GM21390 (cell line): Measurements from ENCODE around the gene ADARB1.

Experiments used
- ATAC-seq: cut with Tn5 transposase; IDR thresholded peaks from one replicate; pipeline ENCODE4 v1.9.1; 2021; ENCODE audit not compliant: unreplicated experiment

ADARB1 gene

DNA sequence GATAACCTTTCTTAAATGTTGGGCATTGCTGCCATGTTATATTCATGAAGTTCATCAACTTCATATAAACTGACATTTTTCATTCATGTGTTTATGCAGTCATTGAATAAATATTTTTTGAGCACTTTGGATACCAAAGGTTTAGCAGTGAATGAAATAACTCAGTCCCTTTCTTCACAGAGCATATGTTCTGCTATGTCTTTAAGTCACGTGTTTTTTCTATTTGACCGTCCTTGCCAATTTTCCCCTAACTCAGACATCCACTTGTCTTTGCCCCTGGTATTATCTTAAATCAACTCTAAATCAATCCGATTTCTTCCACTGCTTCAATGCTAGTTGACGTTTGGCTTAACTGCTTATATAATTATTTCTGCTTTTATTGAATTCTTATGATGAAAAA lies 16.6 kb downstream of the ADARB1 start:
- no peak for ATAC-seq

DNA sequence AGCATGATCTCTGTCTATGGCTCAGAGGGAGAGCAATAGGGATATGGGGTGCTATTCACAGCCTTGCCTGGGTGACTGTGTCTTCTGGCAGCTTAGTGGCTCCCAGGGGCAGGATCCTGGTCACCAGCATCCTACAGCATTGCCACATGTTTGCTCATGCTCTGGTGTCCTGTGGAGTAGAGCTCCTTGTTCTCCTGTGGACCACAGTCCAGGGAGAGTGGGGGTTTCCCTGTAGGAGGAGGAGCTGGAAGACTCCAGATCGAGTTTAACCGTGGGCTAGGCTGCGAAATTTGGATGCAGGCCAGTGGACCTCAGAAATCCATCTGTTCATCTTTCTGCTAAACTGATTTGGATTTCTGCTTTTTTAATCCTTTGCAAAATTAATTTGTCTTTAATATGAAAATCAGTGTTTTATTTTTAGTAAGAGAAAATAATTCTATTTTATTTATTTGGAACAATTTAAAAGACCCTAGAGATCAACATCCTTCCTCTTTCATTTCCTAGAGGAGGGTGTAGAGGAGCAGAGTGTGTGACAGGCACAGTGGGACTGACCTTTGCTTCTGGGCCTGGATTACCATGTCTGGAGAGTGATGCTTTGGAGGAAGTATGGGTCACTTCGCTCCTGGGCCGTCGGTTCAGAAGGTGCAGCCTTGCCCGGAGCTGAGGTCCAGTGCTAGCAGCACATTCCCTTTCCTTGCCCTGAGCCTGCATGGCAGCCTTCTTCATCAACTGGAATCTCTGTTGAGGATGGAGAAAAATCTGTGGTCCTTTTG lies 17.4 kb downstream of the ADARB1 start:
- ATAC-seq: no peak

DNA sequence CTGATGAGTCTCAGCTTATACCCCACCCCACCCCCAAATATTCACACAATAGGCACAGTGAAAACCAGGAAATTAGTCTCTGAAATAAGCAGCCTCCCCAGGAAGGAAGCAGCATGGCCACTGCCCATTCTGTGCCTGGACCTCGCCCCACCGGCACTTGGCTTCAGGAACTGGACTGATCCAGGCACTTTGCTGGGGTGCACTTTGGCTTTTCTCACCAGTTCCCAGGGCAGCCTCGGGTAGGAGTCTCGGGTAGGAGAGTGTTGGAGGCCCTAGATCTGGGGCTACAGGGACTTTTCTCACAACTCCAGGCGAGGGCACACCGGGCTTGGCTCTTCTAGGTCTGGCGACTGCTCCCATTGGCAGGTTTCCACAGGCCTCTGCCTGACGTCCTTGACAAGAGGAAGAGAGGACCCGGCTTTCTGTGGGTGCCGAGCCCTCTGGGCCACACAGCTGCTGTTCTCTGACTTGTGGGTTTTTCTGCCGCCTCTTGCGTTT lies 18.7 kb downstream of the ADARB1 start:
- ATAC-seq: no peak

DNA sequence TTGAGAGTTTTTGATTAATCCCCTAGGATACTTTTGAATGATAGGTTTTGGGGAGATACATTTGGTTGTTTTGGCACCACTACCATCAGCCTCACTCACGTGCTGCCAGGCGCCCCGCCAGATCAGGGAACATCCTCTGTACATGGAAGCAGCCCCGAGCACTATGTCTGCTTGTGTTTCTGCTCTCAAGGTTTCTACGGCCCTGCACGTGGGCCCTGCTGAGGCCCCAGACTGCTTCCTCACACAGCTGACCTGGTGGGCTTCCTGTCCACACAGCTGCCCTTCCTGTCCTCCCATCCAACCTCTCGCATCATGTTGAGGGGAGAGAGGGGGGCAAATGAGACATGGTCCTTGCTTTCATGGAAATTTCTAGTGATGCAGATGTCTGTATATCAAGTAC lies 20.0 kb downstream of the ADARB1 start:
- no peak for ATAC-seq

DNA sequence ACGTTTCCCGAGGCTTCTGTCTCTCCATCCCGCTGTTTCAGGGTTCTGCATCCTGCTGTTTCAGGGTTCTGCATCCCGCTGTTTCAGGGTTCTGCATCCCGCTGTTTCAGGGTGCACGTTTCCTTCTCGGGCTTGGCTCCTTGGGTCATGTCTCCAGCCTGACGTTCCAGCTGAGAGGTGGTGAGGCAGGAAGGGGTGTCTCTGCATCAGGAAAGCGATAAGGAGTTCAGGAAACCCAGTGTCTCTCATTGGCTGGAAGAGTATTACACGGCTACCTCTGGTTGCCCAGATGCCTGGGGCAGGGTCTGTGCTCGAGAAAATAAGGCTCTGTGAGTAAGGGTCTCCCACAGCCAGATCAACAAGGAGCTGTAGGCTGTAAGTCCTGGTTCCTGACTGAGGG lies 21.1 kb downstream of the ADARB1 start:
- ATAC-seq: no peak

DNA sequence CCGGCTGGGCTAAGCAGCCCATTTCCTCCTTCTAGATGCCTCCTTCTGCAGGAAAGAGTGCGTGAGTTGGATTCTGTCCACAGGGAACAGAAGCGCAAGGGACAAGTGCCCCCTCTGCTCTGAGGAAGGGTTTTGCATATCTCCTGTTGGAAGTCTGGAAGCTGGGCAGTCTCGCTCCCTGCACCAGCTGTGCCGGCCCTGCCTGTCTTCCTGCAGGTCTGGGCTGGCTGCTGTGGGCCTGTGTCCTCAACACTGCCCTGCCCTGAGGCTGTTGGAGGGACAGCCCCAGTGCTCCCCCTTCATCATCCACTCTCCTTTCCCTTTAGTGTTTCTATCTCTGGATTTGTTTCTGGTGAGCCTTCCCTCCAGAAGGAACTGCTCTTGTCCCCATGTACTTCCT lies 21.8 kb downstream of the ADARB1 start:
- ATAC-seq: no peak

DNA sequence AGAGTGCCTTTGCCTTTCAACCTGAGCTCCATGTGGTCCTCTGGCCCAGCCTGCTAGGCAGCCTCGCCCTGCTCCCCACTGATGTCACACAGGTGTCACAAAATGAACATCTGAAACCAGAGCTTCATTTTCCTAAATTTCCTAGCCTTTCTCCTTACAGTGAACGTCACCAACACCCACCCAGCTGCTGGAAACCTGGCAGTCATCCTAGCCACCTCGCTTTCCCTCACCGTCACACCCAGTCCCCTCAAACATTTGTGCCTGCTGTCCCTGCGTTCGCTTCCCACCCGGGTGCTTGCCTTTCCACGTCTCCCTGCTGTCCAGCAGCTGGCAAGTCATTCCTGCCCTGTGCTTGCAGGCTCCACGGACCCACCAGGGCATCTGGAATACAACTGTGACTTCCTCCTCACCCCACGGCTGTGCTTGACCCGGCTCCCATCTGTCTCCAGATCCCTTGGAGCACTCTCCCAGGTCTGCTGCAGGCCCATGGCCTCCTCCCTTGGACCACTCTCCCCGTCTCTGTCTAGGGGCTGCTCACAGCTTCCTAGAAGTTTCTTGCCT lies 23.5 kb downstream of the ADARB1 start:
- ATAC-seq: no peak

DNA sequence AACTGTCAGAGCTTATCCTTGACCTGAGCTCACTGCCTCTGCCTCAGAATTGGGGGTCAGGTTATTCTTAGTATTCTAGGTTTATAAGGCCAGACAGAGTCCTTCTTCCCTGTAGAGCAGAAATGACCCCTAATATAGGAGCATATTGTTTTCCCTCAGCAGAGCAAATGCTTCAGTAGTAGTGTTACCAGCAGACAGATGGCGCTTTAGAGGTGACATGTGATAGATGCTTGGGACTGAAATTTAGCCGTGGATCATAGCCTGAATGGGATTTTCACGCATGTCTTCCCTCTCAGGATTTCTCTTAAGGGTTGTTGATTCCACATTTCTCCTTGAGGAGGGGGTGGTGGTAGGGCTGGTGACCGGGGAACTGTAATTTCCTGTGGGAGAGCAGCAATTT lies 24.5 kb downstream of the ADARB1 start:
- ATAC-seq: no peak

DNA sequence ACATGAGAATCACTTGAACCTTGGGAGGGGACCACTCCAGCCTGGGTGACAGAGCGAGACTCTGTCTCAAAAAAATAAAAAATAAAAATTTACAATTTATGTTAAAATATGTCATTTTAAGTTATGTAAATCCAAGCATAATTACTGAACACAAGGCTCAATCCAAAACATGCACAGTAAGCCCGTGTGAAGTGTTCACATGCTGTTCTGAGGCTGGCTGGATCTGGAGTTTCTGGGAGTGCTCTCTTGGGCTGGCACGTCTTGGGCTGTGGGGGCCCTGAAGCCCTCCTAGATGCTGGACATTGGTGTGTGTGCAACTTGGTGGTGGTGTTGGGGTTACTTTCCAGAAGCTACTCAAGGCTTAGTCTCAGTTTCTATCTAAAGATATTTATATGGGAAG lies 25.2 kb downstream of the ADARB1 start:
- no peak for ATAC-seq

DNA sequence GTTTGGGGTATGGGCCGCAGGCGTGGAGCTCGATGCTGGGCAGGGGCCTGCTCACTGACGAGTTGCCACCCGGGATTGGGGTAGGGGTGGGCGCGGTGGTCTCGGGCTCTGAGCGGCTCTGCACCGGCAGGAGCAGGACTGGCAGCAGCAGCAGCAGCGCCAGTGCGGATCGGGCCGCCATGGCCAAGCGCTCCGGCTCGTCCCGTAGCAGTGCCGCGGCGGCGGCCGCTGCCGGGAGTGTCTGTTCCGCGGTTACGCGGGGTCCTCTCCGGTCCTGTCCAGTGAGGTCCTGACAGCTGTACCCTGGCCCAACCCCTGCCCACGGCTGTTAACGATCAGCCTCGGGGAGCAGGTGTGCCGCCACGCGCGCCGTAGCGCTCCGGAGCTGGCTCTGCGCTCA lies 26.5 kb downstream of the ADARB1 start:
- no peak for ATAC-seq

DNA sequence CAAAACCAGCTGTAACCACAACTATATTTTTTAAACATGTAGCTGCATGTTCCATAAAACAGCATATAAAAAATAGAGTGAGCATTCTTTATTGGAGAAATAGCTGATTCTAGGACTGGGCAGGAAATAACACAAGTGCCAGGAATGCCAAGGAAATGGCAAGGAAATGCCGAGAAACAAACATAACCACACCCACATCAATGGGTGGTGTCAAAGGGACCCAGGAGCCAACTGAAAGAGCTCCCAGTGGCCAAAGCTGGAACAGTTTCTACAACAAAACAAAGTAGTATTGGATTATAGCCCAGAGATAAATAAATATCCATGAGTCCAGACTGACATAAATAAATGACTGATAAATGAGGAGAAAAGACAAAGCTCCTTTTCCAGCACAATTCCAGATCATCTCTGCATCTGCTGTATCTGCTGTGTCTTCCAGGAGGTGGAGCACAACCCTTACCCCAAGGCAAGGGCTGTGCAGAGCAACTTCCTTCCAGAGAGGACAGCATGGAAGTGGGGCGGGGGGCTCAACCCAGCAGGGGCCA lies 28.1 kb downstream of the ADARB1 start:
- ATAC-seq: no peak

DNA sequence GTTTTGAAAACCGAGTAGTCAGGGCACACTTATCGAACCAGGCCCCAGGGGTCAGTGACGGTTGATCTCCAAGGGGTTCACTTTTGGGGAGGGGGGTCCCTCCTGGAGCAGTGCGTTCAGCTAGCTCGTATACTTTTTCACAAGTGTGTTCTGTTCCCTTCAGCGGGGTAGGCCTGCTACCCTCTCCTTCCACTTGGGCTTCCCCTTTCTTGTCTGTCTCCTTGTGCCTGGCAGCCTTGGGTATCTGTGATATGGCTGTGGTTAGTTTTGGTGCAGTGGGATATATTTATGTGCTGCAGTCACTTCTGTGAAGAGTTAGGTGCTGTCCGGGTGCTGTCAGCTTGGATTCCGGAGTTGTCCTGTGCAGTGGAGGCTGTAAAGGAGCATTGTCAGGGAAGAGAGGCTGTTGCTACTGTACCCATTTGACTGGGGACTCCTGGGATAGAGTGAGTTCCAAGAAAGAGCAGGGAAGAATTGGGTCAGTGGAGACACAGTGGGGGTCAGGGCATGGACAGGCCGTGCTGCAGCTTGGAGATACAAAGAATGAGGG lies 29.7 kb downstream of the ADARB1 start:
- no peak for ATAC-seq

DNA sequence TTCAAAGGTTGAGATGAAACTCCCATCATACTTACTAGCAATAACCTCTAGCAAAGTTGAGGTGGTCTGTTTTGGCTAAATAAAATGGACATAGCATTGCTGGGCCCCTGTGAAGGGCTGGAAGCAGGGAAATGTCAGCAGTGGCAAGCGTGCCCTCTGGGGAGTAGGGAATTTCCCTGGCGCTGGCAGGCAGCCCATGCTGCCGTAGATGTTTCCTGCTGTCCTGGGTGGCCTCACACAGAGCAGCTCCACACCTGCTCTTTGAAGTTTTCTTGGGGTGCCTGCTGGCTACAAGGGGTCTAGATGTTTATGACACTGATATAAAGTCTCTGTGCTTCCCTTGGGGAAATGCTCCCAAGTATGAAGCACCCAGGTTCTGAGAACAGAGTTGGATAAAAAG lies 30.2 kb downstream of the ADARB1 start:
- ATAC-seq: no peak

DNA sequence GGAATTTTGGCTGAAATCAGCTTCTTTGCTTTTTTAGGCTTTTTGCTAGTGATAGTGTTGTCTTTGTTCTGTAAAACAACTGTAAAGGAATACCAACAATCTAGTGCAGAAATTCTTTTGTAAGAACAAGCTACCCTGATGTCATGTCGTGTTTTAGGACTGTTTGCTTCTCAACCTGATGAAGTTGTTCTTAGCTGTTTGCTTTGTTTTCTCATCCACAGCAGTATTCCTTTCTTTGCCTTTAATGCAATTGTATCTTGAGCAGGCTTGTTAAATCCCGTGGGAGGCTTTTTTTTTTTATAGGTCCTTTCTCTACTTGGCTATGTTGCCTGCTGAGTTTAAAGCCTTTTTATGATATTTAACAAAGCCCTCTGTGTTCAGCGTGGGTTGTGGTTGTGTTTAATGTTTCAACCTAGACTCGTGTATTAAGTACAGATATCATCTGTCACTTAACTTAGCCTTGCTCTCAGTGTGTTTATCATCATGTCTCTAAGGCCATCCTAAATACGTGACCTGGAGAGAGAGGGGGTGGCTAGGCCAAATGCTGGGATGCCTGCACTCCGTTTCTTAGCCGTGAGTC lies 31.6 kb downstream of the ADARB1 start:
- no peak for ATAC-seq

DNA sequence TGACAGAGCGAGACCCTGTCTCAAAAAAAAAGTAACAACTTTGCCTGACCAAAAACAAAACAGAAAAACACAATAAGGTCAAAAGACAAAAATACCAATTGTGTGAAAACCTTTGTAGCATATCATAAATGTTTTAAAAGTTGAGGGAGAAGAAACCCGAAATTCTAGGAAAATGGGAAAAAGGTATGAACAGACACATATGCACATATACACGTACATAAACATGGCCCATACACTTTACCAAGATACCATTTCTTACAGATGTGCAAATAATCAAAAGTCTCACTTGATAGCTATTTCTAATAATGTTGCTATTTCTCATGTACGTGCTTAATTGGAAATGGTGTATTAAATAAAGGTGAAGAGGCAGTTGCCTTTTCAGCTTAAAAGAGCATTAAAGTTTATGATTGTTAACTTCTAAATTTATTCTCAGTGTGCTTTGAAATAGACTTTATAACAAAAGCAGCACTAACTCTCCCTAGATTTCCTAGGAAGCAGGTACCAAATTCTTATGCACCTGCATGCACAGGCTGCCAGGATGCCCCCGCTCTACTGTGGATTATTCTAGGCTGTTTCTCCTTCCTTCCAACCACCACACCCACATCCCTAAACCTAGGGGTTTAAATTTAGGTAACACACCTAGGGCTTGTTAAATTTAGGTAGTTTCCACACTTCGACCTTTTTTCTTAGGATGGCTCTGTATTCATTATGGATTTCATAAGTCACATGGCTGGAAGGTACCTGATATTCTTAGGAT lies 33.8 kb downstream of the ADARB1 start:
- no peak for ATAC-seq

DNA sequence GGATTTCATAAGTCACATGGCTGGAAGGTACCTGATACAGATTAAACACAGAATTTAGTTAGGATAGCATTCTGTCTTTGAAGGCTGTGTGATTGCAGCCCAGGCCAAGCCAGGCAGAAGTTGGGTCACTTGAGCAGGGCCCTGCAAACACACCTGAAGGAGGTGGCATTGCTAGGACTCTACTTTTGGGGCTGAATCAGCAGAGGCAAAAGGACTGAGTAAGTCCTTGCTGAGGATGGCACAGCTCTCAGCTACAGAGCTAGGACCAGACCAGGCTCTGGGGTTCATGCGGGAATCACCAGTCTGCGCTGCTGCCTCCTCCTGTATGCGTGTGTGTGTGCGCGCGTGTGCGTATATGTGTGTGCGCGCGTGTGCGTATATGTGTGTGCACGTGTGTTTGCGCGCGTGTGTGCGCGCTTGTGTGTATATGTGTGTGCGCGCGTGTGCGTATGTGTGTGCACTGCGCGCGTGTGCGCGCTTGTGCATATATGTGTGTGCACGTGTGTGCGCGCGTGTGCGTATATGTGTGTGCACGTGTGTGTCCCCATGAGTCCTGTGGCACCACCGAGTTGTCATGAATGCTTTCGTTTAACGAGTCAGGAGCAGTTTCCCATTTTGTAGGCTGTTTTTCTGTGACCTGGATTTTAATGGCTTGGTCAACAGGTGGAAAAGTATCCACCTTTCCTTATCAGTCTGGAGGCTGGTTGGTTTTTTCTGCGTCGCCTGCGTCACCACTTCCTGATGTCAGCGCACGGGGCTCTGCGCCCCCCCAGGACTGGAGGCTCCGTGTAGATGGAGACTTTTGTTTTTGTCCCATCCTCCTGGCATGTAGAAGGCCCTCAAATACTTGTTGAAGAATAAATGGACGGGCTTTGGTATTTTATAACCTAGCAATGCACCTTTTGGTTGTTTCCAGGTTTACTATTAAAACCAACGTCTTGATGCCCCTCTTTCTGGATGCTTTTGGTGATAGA lies 34.7 kb downstream of the ADARB1 start:
- no peak for ATAC-seq

DNA sequence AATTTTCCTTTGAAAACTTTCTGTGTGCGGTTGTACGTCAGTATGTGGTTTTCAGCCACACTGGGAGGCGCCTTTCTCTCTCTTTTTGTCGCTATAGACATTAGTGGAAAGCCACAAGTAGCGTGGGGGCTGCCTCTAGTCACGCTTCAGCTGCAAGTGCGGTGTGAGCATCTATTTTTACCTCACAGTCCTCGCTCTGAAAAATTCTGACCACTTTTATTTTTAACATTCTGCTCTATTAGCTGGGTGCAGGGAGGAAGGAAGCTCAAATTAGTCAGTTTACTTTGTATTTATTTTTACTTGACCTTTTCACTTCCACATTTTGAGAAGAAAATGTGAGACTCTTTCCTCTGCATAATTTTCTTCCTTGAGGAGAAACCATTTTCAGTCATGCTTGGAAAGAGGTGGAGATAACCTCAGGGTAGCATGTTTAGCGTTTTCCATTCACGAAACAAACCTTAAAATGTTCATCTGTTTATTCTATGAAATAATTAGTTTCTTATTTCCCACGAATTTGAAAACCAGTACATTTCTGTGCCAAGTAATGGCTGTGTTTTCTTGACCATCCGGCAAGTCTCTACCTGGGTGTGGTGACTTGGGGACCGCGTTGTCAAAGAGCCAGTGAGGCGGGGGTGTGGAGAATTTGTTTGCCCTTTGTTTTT lies 35.6 kb downstream of the ADARB1 start:
- ATAC-seq: peak; percentile 68

DNA sequence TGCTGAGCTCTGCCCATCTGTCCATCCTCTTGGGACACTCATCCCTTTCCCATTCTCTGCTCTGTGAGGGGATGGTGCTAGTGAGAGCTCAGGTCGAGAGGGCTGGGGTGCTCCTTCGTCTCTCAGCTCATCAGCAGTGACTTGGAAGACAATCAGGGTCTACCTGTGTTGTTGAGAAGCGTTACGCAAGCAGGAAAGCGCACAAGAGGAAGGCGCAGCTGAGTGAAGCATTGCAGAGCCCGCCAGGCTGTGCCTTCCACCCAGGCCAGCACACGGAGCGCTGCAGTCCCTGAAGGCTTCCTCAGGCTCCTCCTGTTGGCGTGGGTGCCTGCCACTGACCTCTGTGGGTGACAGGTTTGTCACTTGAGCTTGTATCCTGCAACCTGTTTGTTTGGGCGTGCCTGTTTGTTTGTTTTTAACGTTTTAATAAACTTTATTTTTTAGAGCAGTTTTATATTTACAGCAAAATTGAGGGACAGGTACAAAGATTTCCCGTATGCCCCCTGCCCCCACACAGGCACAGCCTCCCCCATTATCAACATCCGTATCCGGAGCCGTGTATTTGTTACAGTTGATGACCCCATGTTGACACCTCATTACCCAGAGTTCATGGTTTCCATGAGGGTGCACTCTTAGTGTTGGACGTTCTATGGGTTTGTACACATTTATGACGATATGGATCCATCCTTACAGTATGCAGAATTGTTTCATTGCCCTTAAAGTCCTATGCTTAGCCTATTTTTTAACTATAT lies 36.7 kb downstream of the ADARB1 start:
- no peak for ATAC-seq

DNA sequence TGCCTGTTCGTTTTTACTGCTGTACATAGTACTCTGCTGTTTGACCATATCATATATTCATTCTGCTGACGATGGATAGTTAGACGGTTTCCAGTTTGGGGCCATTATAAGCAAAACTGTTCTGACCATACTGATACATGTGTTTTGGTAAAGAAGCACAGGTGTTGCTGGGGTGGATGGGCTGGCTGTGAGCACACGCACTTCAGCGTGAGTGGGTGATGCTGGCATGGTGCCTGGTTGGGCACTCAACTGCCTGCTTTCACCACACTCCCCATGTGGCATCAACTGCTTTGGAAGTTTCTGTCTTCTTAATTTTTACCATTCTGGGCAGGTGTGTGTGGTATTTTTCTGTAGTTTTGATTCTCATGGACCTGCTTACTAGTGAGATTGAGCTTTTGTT lies 37.3 kb downstream of the ADARB1 start:
- no peak for ATAC-seq
